Heart right ventricle (tissue), 16 donors: ENCODE results near the gene AKR1B1. TPM values are rescaled to one million over a fixed set of nuclear protein-coding genes. Genes with fewer than 3 reads are reported as not detected.

ENCODE experiments used
- ATAC-seq, 8 donors: fragments of 200-7000 bp; cut with Tn5 transposase; one replicate each; pipeline ENCODE4 v1.9.1; 2020; ENCODE audit warnings: mild to moderate bottlenecking in 8 of 8, moderate library complexity in 8 of 8, moderate number of reproducible peaks in 1 of 8
- DNase-seq, 2 donors: peaks; one replicate each; pipeline ENCODE4 v3.0.0-alpha.2; 2020
- H3K27ac ChIP-seq, 10 donors: fragments of 200-600 bp; sonication (generic) in 2 of 10; one replicate each; pipeline versions ENCODE4 v1.5.0 to v1.8.0; 2020 to 2022; ENCODE audit warnings: mild to moderate bottlenecking in 3 of 10
- H3K27me3 ChIP-seq, 7 donors: fragments of 200-600 bp; one replicate each; pipeline ENCODE4 v1.8.0; 2021 to 2022; ENCODE audit warnings: mild to moderate bottlenecking in 2 of 7
- H3K36me3 ChIP-seq, 9 donors: fragments of 200-600 bp; sonication (generic) in 1 of 9; one replicate each; pipeline versions ENCODE4 v1.5.0 to v1.8.0; 2020 to 2022; ENCODE audit warnings: mild to moderate bottlenecking in 2 of 9
- H3K4me1 ChIP-seq, 9 donors: fragments of 200-600 bp; sonication (generic) in 1 of 9; one replicate each; pipeline versions ENCODE4 v1.5.0 to v1.8.0; 2020 to 2022; ENCODE audit warnings: mild to moderate bottlenecking in 4 of 9
- H3K4me3 ChIP-seq, 10 donors: fragments of 200-600 bp; sonication (generic) in 2 of 10; one replicate each; pipeline versions ENCODE4 v1.5.0 to v1.8.0; 2020 to 2022; ENCODE audit warnings: mild to moderate bottlenecking in 7 of 10, moderate library complexity in 2 of 10
- H3K9me3 ChIP-seq, 11 donors: fragments of 200-600 bp in 10 of 11; sonication (generic) in 2 of 11; one replicate each; pipeline versions ENCODE4 v1.5.0 to v1.8.0; 2013 to 2022; ENCODE audit warnings: mild to moderate bottlenecking in 2 of 11, control low read depth in 1 of 11, moderate library complexity in 1 of 11
- WGBS, 2 donors: extraction: QIAGEN DNeasy Blood & Tissue Kit; methylation state at CpG; one replicate each; pipeline ENCODE4 v1.1.7; 2013; ENCODE audit warnings: inconsistent platforms in 1 of 2; 5-methylcytosine and 5-hydroxymethylcytosine counted together
- intact Hi-C, 10 donors: fragments of 100-400 bp; cut with DNase I; formaldehyde crosslinking; loops; one replicate each; pipeline versions ENCODE4 v1.11.1 to v1.14.2; 2022
- polyA plus RNA-seq, 2 donors: library from polyadenylated mRNA; stranded (reverse); fragments of 200-250 nt; gene quantifications; one replicate each; pipeline ENCODE4 v1.2.3, GENCODE V29; 2013
- total RNA-seq, 10 donors: library from RNA; stranded (reverse); fragmentation: NEBNext Ultra II Directional in 3 of 10; extraction: Animal tissue kit (Norgen Biotek cat#: 25700) in 3 of 10; gene quantifications; one replicate each; pipeline versions ENCODE4 v1.2.1 to v1.2.4, GENCODE V29; 2021 to 2023
- TF ChIP-seq, protein P1 (sequence below), 9 donors: fragments of 200-600 bp; sonication (generic) in 2 of 9; IDR thresholded peaks; one replicate each; pipeline versions ENCODE4 v1.5.0 to v1.8.0; 2021 to 2022; ENCODE audit warnings: antibody characterized with exemption in 9 of 9, mild to moderate bottlenecking in 5 of 9, moderate library complexity in 1 of 9
- donor health status: Arrhythmogenic right ventricular cardiomyopathy.
- donor health status: ischemic (EF 13 %, LVEDD 7.1; RV severe dilation, severe dysfunction).
- donor health status: healthy with polysubstance abuse.
- donor health status: DM: no; HTN: yes; CAD: no.
- donor health status: DM: no; HTN: no; CAD: no.
- donor health status: ischemic (EF 25% LVEDD 6.9; RV normal size, moderate dysfunction).
- donor health status: ischemic (EF 25% LVEDD 5.7; RV mildly dilated, moderate dysfunction).
- donor health status: healthy.
- donor health status: DM: yes; HTN: yes; CAD: no.
- donor health status: Ischemic cardiomyopathy.
- donor health status: ischemic (EF 35%, LVEDD 5.7; RV mildly dilated, moderate dysfunction).
- donor health status: nonischemic (EF 11% LVEDD 7.7; RV severe dilation, severe dysfunction).
- donor health status: DM: yes; HTN: yes; CAD: no.
- donor health status: PGD.
- donor health status: ischemic (EF 29% LVEDD 5.4; RV normal size, mild dysfunction).
- donor health status: nonischemic (EF 23%, LVEDD 6.1; RV moderate dilation, normal function).

The AKR1B1 gene
- total and polyA plus RNA-seq, 12 donors, result 96.6 to 317 (median 181) TPM

DNA sequence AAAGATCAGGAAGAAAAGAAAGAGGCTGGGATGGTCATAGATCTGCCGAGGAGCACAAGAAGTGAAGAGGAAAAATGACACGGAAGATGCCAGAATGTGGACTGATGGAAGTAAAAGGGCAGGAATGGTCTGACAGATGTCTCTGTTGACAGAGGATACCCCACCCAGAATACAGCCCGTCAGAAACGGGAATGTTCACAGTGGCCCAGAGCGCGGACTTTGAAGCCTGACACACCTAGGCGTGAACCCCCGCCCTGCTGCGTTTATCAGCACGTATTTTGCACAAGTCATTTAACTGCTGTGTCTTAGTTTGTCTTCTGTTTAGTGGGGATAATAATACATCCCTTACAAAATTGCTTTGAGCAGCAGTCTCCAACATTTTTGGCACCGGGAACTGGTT, 27.1 kb downstream of the AKR1B1 start:
- Histone ChIP-seq H3K4me1 (peaks cover 0 to 17% (median 6%) of the 10 kb centered on the region in 9 donors), H3K36me3 (no peaks in the 10 kb centered on the region), H3K27ac (peak overlapping the region in 9 of 10 donors; percentile 51 to 87 (median 80)), H3K27me3 (no peaks in the 10 kb centered on the region), H3K4me3 (peak overlapping the region in 8 of 10 donors; percentile 29 to 59 (median 47)), H3K9me3 (peaks cover 0 to 6% (median 0%) of the 10 kb centered on the region in 11 donors)
- 63 to 68% methylated on average over 11 of the region's 11 CpGs for WGBS, 2 donors
- intact Hi-C loops, result loop anchor here (1.0 to 10.0 kb wide), 10 partner anchors 79 to 175 kb away; partner anchors contain the start of gene AKR1B15 (in 4 of the 10)
- no peak for DNase-seq
- TF ChIP-seq, protein P1, sequence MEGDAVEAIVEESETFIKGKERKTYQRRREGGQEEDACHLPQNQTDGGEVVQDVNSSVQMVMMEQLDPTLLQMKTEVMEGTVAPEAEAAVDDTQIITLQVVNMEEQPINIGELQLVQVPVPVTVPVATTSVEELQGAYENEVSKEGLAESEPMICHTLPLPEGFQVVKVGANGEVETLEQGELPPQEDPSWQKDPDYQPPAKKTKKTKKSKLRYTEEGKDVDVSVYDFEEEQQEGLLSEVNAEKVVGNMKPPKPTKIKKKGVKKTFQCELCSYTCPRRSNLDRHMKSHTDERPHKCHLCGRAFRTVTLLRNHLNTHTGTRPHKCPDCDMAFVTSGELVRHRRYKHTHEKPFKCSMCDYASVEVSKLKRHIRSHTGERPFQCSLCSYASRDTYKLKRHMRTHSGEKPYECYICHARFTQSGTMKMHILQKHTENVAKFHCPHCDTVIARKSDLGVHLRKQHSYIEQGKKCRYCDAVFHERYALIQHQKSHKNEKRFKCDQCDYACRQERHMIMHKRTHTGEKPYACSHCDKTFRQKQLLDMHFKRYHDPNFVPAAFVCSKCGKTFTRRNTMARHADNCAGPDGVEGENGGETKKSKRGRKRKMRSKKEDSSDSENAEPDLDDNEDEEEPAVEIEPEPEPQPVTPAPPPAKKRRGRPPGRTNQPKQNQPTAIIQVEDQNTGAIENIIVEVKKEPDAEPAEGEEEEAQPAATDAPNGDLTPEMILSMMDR (IDR thresholded peaks at IDR 0.05), result no peak
- no peak for ATAC-seq

DNA sequence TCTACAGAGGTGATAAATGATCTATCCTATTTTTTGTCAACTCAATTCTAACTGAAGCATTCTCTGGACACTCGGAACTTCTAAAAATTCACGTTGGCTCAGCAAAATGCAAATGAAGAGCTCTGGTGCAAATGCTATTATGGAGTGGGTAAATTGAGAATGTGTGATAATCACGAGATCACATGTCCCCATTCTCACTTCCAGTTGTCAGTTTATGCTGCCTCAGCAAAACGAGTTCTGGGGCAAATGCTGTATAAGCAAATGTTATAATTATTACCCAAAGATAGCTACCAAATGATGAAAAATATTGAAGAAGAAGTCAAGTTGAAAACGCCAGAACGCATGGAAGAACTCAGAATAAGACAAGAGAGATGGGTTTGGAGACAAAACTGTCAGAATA, 29.4 kb downstream of the AKR1B1 start:
- WGBS, 2 donors, result 67 to 68% methylated on average over 6 of the region's 6 CpGs
- Histone ChIP-seq H3K4me3 (no peak overlapping the region), H3K27me3 (no peaks in the 10 kb centered on the region), H3K9me3 (peaks cover 0 to 6% (median 0%) of the 10 kb centered on the region in 11 donors), H3K36me3 (no peaks in the 10 kb centered on the region), H3K4me1 (peaks cover 0 to 17% (median 6%) of the 10 kb centered on the region in 9 donors), H3K27ac (no peak overlapping the region)
- no peak for ATAC-seq
- no peak for DNase-seq
- intact Hi-C loops, result no loop called here
- TF ChIP-seq, protein P1 (IDR thresholded peaks at IDR 0.05), result no peak

DNA sequence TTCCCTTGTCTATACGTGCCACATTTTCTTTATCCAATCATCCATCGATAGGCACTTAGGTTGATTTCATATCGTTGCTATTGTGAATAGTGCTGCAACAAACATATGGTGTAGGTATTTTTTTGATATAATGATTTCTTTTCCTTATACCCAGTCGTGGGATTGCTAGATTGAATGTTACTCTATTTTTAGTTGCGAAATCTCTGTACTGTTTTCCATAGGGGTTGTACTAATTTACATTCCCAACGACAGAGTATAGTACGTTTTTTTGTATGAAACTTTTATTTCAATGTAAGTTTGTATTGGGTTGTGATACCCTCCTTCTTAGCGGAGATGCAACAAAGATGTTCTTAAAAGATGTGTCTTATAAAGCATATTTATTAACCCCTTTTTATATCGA, 30.0 kb downstream of the AKR1B1 start:
- DNase-seq (no peak), ATAC-seq (no peak)
- Histone ChIP-seq H3K9me3 (peaks cover 0 to 6% (median 0%) of the 10 kb centered on the region in 11 donors), H3K27ac (no peak overlapping the region), H3K36me3 (no peaks in the 10 kb centered on the region), H3K27me3 (no peaks in the 10 kb centered on the region), H3K4me1 (peaks cover 0 to 17% (median 6%) of the 10 kb centered on the region in 9 donors), H3K4me3 (no peak overlapping the region)
- TF ChIP-seq, protein P1 (IDR thresholded peaks at IDR 0.05), result no peak
- 81 to 87% methylated on average over 9 of the region's 9 CpGs for WGBS, 2 donors
- intact Hi-C loops, result no loop called here

DNA sequence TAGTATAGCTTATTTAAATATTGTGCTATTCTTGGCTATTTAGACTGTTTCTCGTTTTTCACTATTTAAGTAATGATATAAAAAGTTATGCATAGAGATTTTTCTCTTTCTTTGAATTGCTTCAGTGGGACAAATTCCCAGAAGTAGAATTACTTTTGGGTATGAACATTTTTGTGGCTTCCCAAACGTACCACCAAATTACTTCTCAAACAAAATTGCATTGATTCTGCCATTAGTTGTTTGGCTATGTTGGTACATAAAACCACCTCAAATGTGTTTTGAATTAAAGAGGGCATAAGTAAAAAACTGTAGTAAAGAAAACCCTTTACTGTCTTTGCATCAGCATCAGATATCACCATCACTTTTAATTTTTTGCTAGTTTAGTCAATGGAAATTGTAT, 31.0 kb downstream of the AKR1B1 start:
- H3K9me3 ChIP-seq, result peaks cover 0 to 6% (median 0%) of the 10 kb centered on the region in 11 donors
- H3K27me3 ChIP-seq, result peaks cover 0 to 3% (median 0%) of the 10 kb centered on the region in 7 donors
- no peak for ATAC-seq
- TF ChIP-seq, protein P1 (IDR thresholded peaks at IDR 0.05), result no peak
- H3K4me1 ChIP-seq, result peaks cover 0 to 13% (median 6%) of the 10 kb centered on the region in 9 donors
- 73 to 76% methylated on average over 2 of the region's 2 CpGs for WGBS, 2 donors
- intact Hi-C loops, result no loop called here
- H3K4me3 ChIP-seq, result no peak overlapping the region
- no peak overlapping the region for H3K27ac ChIP-seq
- no peaks in the 10 kb centered on the region for H3K36me3 ChIP-seq
- no peak for DNase-seq
